Transverse colon (tissue), 4 donors: Measurements from ENCODE around the gene TMEM14B. TPM values are rescaled to one million over a fixed set of nuclear protein-coding genes. Genes with fewer than 3 reads are reported as not detected.
A peak's percentile ranks its signal among the peaks of the same experiment; 100 is the strongest.
"Not testable (repeated sequence)": the region's sequence is repeated elsewhere in the genome, so short reads cannot be mapped to it uniquely, and the experiment has no call there.

Experiments
- DNase-seq: peaks from one replicate; pipeline ENCODE4 v3.0.0-alpha.2; 2019
- H3K27ac ChIP-seq, 4 donors: fragments of 200-600 bp; sonication (generic); 2 replicates each; pipeline ENCODE4 v1.5.1; 2016 to 2018; ENCODE audit warnings: inconsistent platforms in 4 of 4
- H3K27me3 ChIP-seq: fragments of 200-600 bp; sonication (generic); 2 replicates; pipeline ENCODE4 v1.5.1; 2017; ENCODE audit warnings: inconsistent platforms
- H3K36me3 ChIP-seq, 4 donors: fragments of 200-600 bp; sonication (generic); 2 replicates each; pipeline ENCODE4 v1.5.1; 2017 to 2019; ENCODE audit warnings: inconsistent platforms in 4 of 4
- H3K4me1 ChIP-seq, 4 donors: fragments of 200-600 bp; sonication (generic); 2 replicates each; pipeline ENCODE4 v1.5.1; 2017 to 2020; ENCODE audit warnings: inconsistent platforms in 4 of 4
- H3K4me3 ChIP-seq, 4 donors: fragments of 200-600 bp; sonication (generic); 1 replicate in 1 of 4; 2 replicates in 3 of 4; pipeline versions ENCODE4 v1.5.1 to v1.6.1; 2017 to 2019; ENCODE audit warnings: inconsistent platforms in 4 of 4
- H3K9me3 ChIP-seq, 2 donors: fragments of 200-600 bp; sonication (generic); 2 replicates each; pipeline ENCODE4 v1.5.1; 2017 to 2019; ENCODE audit warnings: inconsistent platforms in 2 of 2
- EP300 ChIP-seq: sonication (generic); formaldehyde crosslinking; IDR thresholded peaks from one replicate; pipeline ENCODE4 v1.6.1; 2017; ENCODE audit warnings: antibody characterized with exemption, low read depth
- POLR2A ChIP-seq: fragments of 450-650 bp; IDR thresholded peaks from one replicate; pipeline ENCODE4 v1.6.1; 2016; ENCODE audit warnings: antibody characterized with exemption, mild to moderate bottlenecking, moderate library complexity
- POLR2AphosphoS5 ChIP-seq, 3 donors: sonication (generic); formaldehyde crosslinking; IDR thresholded peaks; one replicate each; pipeline ENCODE4 v1.6.1; 2016; ENCODE audit warnings: antibody characterized with exemption in 3 of 3
- WGBS, 2 donors: methylation state at CpG; one replicate each; pipeline ENCODE4 v1.1.5; 2018; ENCODE audit warnings: low coverage in 1 of 2; 5-methylcytosine and 5-hydroxymethylcytosine counted together
- in situ Hi-C, 4 donors: fragments of 200-750 bp; cut with MboI; loops; one replicate each; pipeline versions ENCODE4 v1.15.0 to v1.15.1; 2017; ENCODE audit warnings: low sequenced_read_pairs in 3 of 4, low pct_ligation_motif_present in 1 of 4, low pct_unique_long_range_greater_than_20kb in 1 of 4
- intact Hi-C: fragments of 100-400 bp; cut with DNase I; formaldehyde crosslinking; loops from one replicate; pipeline ENCODE4 v1.15.1; 2023; ENCODE audit warnings: low total_unique reads
- total RNA-seq, 4 donors: library from RNA; depleted of rRNA; stranded (reverse); fragments of >200 nt; gene quantifications; one replicate each; pipeline ENCODE4 v1.1.0, GENCODE V29; 2016
- TF ChIP-seq, protein P1 (sequence below), 5 experiments: fragments of 200-600 bp in 3 of 5; fragments of 450-650 bp in 2 of 5; sonication (generic) in 3 of 5; IDR thresholded peaks; 1 replicate in 2 of 5; 2 replicates in 3 of 5; pipeline ENCODE4 v1.5.1; 2016 to 2017; ENCODE audit warnings: antibody characterized with exemption in 5 of 5, inconsistent platforms in 3 of 5, mild to moderate bottlenecking in 2 of 5, moderate library complexity in 1 of 5

Gene TMEM14B
- total RNA-seq, 4 donors from 2014 or later: 16.5 to 57.9 (median 48.7) TPM

DNA sequence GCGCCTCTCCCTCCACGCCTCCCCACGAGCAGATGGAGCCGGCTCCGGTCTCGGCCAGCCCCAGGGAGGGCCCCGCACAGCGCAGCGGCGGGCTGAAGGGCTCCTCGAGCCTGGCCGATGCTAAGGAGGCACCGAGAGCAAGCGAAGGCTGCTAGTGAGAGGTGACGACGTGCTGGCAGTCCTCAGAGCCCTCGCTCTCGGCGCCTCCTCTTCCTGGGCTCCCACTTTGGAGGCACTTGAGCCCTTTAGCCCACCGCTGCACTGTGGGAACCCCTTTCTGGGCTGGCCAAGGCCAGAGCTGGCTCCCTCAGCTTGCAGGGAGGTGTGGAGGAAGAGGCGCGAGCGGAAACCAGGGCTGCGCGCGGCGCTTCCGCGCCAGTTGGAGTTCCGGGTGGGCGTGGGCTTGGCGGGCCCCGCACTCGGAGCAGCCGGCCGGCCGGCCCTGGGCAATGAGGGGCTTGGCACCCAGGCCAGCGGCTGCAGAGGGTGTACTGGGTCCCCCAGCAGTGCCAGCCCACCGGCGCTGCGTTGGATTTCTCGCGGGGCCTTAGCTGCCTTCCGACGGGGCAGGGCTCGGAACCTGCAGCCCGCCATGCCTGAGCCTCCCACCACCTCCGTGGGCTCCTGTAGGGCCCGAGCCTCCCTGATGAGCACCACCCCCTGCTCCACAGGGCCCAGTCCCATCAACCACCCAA lies 27.2 kb upstream of the TMEM14B start:
- peaks cover 0 to 30% (median 18%) of the 10 kb centered on the region in 4 donors for H3K4me1 ChIP-seq
- DNase-seq: peak; percentile 43
- no peaks in the 10 kb centered on the region for H3K9me3 ChIP-seq
- H3K27me3 ChIP-seq: no peaks in the 10 kb centered on the region
- intact Hi-C loops: no loop called here
- 77% methylated on average over 49 of the region's 49 CpGs; no CpG with 5 or more reads in 1 of the 2 donors for WGBS, 2 donors
- no peaks in the 10 kb centered on the region for H3K36me3 ChIP-seq
- peak overlapping the region; percentile 6 to 62 (median 58) for H3K4me3 ChIP-seq
- in situ Hi-C loops: no loop called here
- TF ChIP-seq POLR2A (peak; percentile 74), POLR2AphosphoS5 (IDR thresholded peaks at IDR 0.05) (peak in 2 of 3 donors; percentile 31 to 44), EP300 (no peak)
- TF ChIP-seq, protein P1, sequence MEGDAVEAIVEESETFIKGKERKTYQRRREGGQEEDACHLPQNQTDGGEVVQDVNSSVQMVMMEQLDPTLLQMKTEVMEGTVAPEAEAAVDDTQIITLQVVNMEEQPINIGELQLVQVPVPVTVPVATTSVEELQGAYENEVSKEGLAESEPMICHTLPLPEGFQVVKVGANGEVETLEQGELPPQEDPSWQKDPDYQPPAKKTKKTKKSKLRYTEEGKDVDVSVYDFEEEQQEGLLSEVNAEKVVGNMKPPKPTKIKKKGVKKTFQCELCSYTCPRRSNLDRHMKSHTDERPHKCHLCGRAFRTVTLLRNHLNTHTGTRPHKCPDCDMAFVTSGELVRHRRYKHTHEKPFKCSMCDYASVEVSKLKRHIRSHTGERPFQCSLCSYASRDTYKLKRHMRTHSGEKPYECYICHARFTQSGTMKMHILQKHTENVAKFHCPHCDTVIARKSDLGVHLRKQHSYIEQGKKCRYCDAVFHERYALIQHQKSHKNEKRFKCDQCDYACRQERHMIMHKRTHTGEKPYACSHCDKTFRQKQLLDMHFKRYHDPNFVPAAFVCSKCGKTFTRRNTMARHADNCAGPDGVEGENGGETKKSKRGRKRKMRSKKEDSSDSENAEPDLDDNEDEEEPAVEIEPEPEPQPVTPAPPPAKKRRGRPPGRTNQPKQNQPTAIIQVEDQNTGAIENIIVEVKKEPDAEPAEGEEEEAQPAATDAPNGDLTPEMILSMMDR (IDR thresholded peaks at IDR 0.05): no peak
- H3K27ac ChIP-seq: peak overlapping the region; percentile 79 to 93 (median 88)

DNA sequence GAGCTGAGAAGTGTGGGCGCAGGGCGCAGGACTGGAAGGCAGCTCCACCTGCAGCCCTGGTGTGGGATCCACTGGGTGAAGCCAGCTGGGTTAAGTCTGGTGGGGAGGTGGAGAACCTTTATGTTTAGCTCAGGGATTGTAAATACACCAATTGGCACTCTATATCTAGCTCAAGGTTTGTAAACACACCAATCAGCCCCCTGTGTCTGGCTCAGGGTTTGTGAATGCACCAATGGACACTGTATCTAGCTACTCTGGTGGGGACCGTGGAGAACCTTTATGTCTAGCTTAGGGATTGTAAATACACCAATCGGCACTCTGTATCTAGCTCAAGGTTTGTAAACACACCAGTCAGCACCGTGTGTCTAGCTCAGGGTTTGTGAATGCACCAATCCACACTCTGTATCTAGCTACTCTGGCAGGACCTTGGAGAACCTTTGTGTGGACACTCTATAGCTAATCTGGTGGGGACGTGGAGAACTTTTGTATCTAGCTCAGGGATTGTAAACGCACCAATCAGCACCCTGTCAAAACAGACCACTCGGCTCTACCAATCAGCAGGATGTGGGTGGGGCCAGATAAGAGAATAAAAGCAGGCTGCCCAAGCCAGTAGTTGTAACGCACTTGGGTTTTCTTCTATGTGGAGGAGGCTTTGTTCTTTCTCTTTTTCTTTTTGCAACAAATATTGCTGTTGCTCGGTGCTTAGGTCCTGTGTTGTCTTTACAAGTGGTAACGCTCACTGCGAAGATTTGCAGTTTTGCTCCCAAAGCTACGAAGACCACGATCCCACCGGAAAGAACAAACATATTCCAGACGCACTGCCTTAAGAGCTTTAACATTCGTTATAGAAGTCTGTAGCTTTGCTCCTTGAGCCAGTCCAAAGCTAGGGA lies 26.4 kb upstream of the TMEM14B start:
- intact Hi-C loops, H3K36me3 ChIP-seq, H3K9me3 ChIP-seq, H3K27me3 ChIP-seq, DNase-seq, in situ Hi-C loops: not testable (repeated sequence)
- TF ChIP-seq, protein P1 (IDR thresholded peaks at IDR 0.05): peak in 1 of 5 experiments; percentile 28
- Histone ChIP-seq H3K4me1 (peaks cover 0 to 30% (median 18%) of the 10 kb centered on the region in 4 donors), H3K4me3 (peak overlapping the region in 3 of 4 donors; percentile 57 to 62 (median 58)), H3K27ac (peak overlapping the region; percentile 79 to 93 (median 88))
- 83 to 84% methylated on average over 12 to 17 of the region's 17 CpGs for WGBS, 2 donors

DNA sequence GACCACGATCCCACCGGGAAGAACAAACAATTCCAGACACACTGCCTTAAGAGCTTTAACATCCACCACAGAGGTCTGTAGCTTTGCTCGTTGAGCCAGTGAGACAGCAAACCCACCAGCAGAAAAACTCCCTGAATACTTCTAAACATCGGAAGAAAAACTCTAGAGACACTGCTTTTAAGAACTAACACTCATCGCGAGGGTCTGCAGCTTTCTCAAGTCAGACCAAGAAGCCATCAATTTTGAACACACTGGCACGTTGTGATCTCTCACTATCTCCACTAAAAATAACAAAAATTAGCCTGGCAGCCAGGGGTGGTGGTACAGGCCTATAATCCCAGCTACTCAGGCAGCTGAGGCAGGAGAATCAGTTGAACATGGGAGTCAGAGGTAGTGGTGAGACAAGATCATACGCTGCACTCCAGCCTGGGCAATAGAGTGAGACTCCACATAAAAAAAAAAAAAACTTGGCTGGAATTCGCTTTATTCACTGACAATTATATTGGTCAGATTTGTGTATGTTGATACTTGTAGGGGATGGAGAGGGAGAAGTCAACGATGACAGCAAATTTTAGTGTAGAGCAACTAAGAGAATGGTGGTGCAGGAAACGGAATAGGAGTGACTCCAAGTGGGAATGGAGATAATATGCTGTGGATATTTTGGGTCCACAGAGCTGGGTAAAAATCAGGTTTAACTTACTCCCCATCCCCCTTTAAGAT lies 25.6 kb upstream of the TMEM14B start:
- no peak for DNase-seq
- no peaks in the 10 kb centered on the region for H3K27me3 ChIP-seq

More for the DNA sequence above, 25.6 kb upstream of the TMEM14B start:
- no peak for TF ChIP-seq EP300
- TF ChIP-seq, protein P1 (IDR thresholded peaks at IDR 0.05): no peak
- no peak for TF ChIP-seq POLR2A
- no peak for TF ChIP-seq POLR2AphosphoS5 (IDR thresholded peaks at IDR 0.05)
- Histone ChIP-seq H3K4me3 (peak overlapping the region in 3 of 4 donors; percentile 48 to 85 (median 72)), H3K4me1 (peaks cover 0 to 30% (median 18%) of the 10 kb centered on the region in 4 donors), H3K9me3 (no peaks in the 10 kb centered on the region), H3K36me3 (no peaks in the 10 kb centered on the region), H3K27ac (peak overlapping the region; percentile 88 to 95 (median 94))
- WGBS, 2 donors: 43 to 78% methylated on average over 3 to 11 of the region's 11 CpGs
- intact Hi-C loops (loop anchor here (2.0 kb wide), 1 partner anchor 25 kb away; the partner anchor contains the start of gene TMEM14B), in situ Hi-C loops (no loop called here)
